Endothelial cell of umbilical vein (primary cell): Measurements from ENCODE around the gene DENND1A. TPM values are rescaled to one million over a fixed set of nuclear protein-coding genes. Genes with fewer than 3 reads are reported as not detected.

Source experiments
- BruUV-seq: library from RNA; stranded (reverse); fragments of 400-500 nt; replicated peaks from 2 replicates; lab custom pipeline; 2021; lab: Mats Ljungman, UMichigan
- CTCF ChIA-PET: fragments of 300-600, 350-600 bp; sonication (Branson Sonifier 250); formaldehyde crosslinking; loops from one replicate; lab custom pipeline; 2021; ENCODE audit warnings: antibody characterized with exemption, inconsistent platforms; lab: Charles Lee
- POLR2A ChIA-PET: fragments of 300-600, 350-600 bp; sonication (Branson Sonifier 250); formaldehyde crosslinking; loops from one replicate; lab custom pipeline; 2021; ENCODE audit warnings: antibody characterized with exemption, inconsistent platforms; lab: Charles Lee
- DNase-seq: peaks from one replicate; pipeline ENCODE4 v3.0.0-alpha.2; 2011; ENCODE audit warnings: low read depth, low spot score
- FAIRE-seq: peaks from 2 replicates; lab custom pipeline; 2011; peaks lifted over from hg19 to GRCh38; lab: Jason Lieb, UNC
- H2AFZ ChIP-seq: 2 replicates; pipeline ENCODE4 v1.6.0; 2012; ENCODE audit warnings: low read depth, low read length, control low read depth, inconsistent platforms
- H3K27ac ChIP-seq: 2 replicates; pipeline ENCODE4 v1.5.1; 2011; ENCODE audit warnings: low read depth, mild to moderate bottlenecking, control low read depth, low read length, moderate library complexity; ENCODE audit not compliant: insufficient read depth
- H3K27me3 ChIP-seq, 2 experiments: 2 replicates each; pipeline versions ENCODE4 v1.6.0 to v1.6.1; 2011; ENCODE audit warnings: low read length in 2 of 2, mixed read lengths in 1 of 2; ENCODE audit not compliant: control insufficient read depth in 2 of 2, insufficient read depth in 2 of 2
- H3K36me3 ChIP-seq, 2 experiments: 2 replicates in 1 of 2; 3 replicates in 1 of 2; pipeline ENCODE4 v1.5.1; 2011; ENCODE audit warnings: low read length in 2 of 2, mild to moderate bottlenecking in 1 of 2, moderate library complexity in 1 of 2; ENCODE audit not compliant: control insufficient read depth in 2 of 2, insufficient read depth in 2 of 2; ENCODE audit errors: extremely low read depth in 1 of 2
- H3K4me1 ChIP-seq: 3 replicates; pipeline ENCODE4 v1.5.1; 2011; ENCODE audit warnings: mild to moderate bottlenecking, low read length; ENCODE audit not compliant: control insufficient read depth, insufficient read depth; ENCODE audit errors: extremely low read depth
- H3K4me2 ChIP-seq: 2 replicates; pipeline ENCODE4 v1.6.1; 2011; ENCODE audit warnings: low read length, control low read depth, mixed read lengths; ENCODE audit not compliant: insufficient read depth
- H3K4me3 ChIP-seq, 3 experiments: fragments of 200-600 bp in 1 of 3; sonication (generic), shearing (Covaris generic) in 1 of 3; replicated peaks in 1 of 3; 2 replicates each; pipeline ENCODE4 v1.5.1; 2011 to 2016; ENCODE audit warnings: control low read depth in 3 of 3, low read length in 3 of 3, mild to moderate bottlenecking in 2 of 3, inconsistent platforms in 1 of 3, low read depth in 1 of 3, moderate library complexity in 1 of 3; ENCODE audit not compliant: insufficient read depth in 1 of 3
- H3K79me2 ChIP-seq: 2 replicates; pipeline ENCODE4 v1.6.0; 2012; ENCODE audit warnings: low read length, inconsistent platforms; ENCODE audit not compliant: control insufficient read depth, insufficient read depth
- H3K9ac ChIP-seq: replicated peaks from 2 replicates; pipeline ENCODE3; 2011; ENCODE audit warnings: low read length, control low read depth; ENCODE audit not compliant: insufficient read depth; ENCODE audit errors: extremely low read depth
- H3K9me1 ChIP-seq: replicated peaks from 3 replicates; pipeline ENCODE4 v1.6.0; 2011; ENCODE audit warnings: mild to moderate bottlenecking, low read length; ENCODE audit not compliant: control insufficient read depth, insufficient read depth; ENCODE audit errors: extremely low read depth
- H3K9me3 ChIP-seq: replicated peaks from 2 replicates; pipeline ENCODE4 v1.5.1; 2012; ENCODE audit warnings: low read length, inconsistent platforms; ENCODE audit not compliant: control insufficient read depth, insufficient read depth
- H4K20me1 ChIP-seq: replicated peaks from 2 replicates; pipeline ENCODE3; 2011; ENCODE audit warnings: mild to moderate bottlenecking, low read length; ENCODE audit not compliant: control insufficient read depth, insufficient read depth; ENCODE audit errors: extremely low read depth
- CTCF ChIP-seq, 2 donors: IDR thresholded peaks; 1 replicate in 1 of 2; 2 replicates in 1 of 2; pipeline ENCODE4 v1.5.1; 2011; ENCODE audit warnings: low read length in 2 of 2, mild to moderate bottlenecking in 2 of 2, moderate library complexity in 2 of 2, control low read depth in 1 of 2, inconsistent platforms in 1 of 2, low read depth in 1 of 2; ENCODE audit not compliant: insufficient read depth in 1 of 2; ENCODE audit errors: extremely low read depth in 1 of 2
- EZH2 ChIP-seq: IDR thresholded peaks from 2 replicates; pipeline ENCODE4 v1.6.1; 2012; ENCODE audit warnings: borderline replicate concordance, low read depth, mild to moderate bottlenecking, moderate library complexity, low read length, inconsistent platforms; ENCODE audit not compliant: severe bottlenecking
- GATA2 ChIP-seq: IDR thresholded peaks from 2 replicates; pipeline ENCODE4 v1.7.0; 2011; ENCODE audit warnings: low read depth, mild to moderate bottlenecking, moderate library complexity, mixed read lengths, low read length; ENCODE audit not compliant: insufficient read length, insufficient read depth
- MYC ChIP-seq: IDR thresholded peaks from one replicate; pipeline ENCODE4 v1.6.1; 2011; ENCODE audit warnings: mild to moderate bottlenecking, low read depth, low read length
- POLR2AphosphoS5 ChIP-seq: IDR thresholded peaks from 2 replicates; pipeline ENCODE4 v1.6.1; 2012; ENCODE audit warnings: low read depth, mild to moderate bottlenecking, control low read depth, low read length, moderate library complexity; ENCODE audit not compliant: insufficient read depth
- dilution Hi-C: fragments of 300-500 bp; cut with MboI; formaldehyde crosslinking; loops from one replicate; pipeline ENCODE4 v1.15.0; 2019; ENCODE audit warnings: low sequenced_read_pairs; ENCODE audit not compliant: extremely low pct_ligation_motif_present
- intact Hi-C: fragments of 100-400 bp; cut with micrococcal nuclease; formaldehyde crosslinking; loops from one replicate; pipeline ENCODE4 v1.10.0; 2022
- polyA plus RNA-seq, 4 experiments: library from polyadenylated mRNA; depleted of rRNA in 3 of 4; stranded (reverse) in 3 of 4; unstranded in 1 of 4; fragments of >200 nt; gene quantifications; 2 replicates each; pipeline versions ENCODE4 v1.2.1 to v1.2.3, GENCODE V29; 2011 to 2012; ENCODE audit warnings: missing spikeins in 1 of 4
- total RNA-seq: library from RNA; stranded (reverse); gene quantifications from 2 replicates; pipeline ENCODE4 v1.2.3, GENCODE V29; 2021

Gene DENND1A
- total and polyA plus RNA-seq, 2 donors (not counting 3 experiments of a cell fraction or from before 2014, with no cell fraction given), result 18.5 to 24.5 TPM

GRCh38 chr9:123425261-123425821 lies 504.6 kb downstream of the DENND1A start:
- CTCF ChIA-PET, result no interaction called here
- FAIRE-seq, result no peak
- dilution Hi-C loops, result no loop called here
- no peaks in the 10 kb centered on the region for H3K9me1 ChIP-seq
- no peaks in the 10 kb centered on the region for H3K9me3 ChIP-seq
- TF ChIP-seq CTCF (IDR thresholded peaks at IDR 0.05; ENCODE audit: extremely low read depth in 1 of 2, insufficient read depth in 1 of 2, low read depth in 1 of 2, low read length in 2 of 2) (no peak), GATA2 (no peak), POLR2AphosphoS5 (no peak), MYC (no peak), EZH2 (no peak)
- no peak overlapping the region for H3K4me3 ChIP-seq
- intact Hi-C loops, result no loop called here
- H3K36me3 ChIP-seq, result no peaks in the 10 kb centered on the region
- no peaks in the 10 kb centered on the region for H3K79me2 ChIP-seq
- H3K9ac ChIP-seq, result no peak overlapping the region
- no peak for DNase-seq
- H3K27ac ChIP-seq, result no peak overlapping the region
- POLR2A ChIA-PET, result no interaction called here
- no peaks in the 10 kb centered on the region for H3K27me3 ChIP-seq
- no peak overlapping the region for H3K4me2 ChIP-seq
- no TSS peak for BruUV-seq
- H4K20me1 ChIP-seq, result no peaks in the 10 kb centered on the region
- no peak overlapping the region for H2AFZ ChIP-seq
- no peaks in the 10 kb centered on the region for H3K4me1 ChIP-seq
